OCI-M1 (cell line): Measurements from ENCODE around the gene MPDU1.
"Not testable (repeated sequence)": the region's sequence is repeated elsewhere in the genome, so short reads cannot be mapped to it uniquely, and the experiment has no call there.

Experiments used
- DNase-seq: peaks from one replicate; lab custom pipeline; 2025; lab: John Stamatoyannopoulos, UW

The MPDU1 gene

GRCh38 chr17:7580604-7581575 is 2.8 kb upstream of the MPDU1 start:
- DNase-seq = peak; percentile 44

- no peak for DNase-seq
Observed at GRCh38 chr17:7582396-7583252, 1.0 kb upstream of the MPDU1 start.

GRCh38 chr17:7586673-7587419 is 3.2 kb downstream of the MPDU1 start:
- no peak for DNase-seq

- no peak for DNase-seq
Observed at GRCh38 chr17:7587420-7588151, 3.9 kb downstream of the MPDU1 start.

- DNase-seq = no peak
Observed at GRCh38 chr17:7588553-7589203, 5.0 kb downstream of the MPDU1 start.

DNA sequence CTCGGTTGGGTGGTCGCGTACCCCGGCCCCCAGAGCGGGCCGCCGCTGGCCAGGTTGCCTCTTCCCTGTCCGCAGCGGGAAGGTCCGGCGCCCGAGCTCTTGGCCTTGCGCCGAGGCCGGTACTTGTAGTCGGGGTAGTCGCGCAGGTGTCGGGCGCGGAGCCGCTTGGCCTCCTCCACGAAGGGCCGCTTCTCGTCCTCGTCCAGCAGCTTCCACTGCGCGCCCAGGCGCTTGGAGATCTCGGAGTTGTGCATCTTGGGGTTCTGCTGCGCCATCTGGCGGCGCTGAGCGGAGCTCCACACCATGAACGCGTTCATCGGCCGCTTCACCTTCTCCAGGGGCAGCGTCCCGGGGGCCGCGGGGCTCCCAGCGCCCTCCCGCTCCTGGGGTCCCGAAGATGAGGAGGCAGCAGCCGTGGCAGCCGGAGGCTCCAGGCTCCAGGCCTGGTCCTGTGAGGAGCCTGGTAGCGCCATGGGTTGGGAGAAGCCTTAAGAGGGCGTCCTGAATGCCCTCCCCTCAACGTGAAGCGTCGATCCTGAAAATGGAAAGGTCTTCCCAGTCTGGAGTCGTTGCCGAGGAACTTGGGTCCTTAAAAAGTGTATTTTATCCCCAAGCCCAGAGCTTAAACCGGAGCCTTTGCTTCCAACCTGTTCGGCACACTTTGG is 5.7 kb downstream of the MPDU1 start:
- no peak for DNase-seq

- no peak for DNase-seq
Observed at GRCh38 chr17:7589891-7590691, 6.4 kb downstream of the MPDU1 start, which contains the start of gene SOX15. TSS of gene SOX15 (minus strand) at chr17:7590094. CDS start at chr17:7589676, 418 bp downstream.

GRCh38 chr17:7590743-7591142 is 7.1 kb downstream of the MPDU1 start:
- no peak for DNase-seq

DNA sequence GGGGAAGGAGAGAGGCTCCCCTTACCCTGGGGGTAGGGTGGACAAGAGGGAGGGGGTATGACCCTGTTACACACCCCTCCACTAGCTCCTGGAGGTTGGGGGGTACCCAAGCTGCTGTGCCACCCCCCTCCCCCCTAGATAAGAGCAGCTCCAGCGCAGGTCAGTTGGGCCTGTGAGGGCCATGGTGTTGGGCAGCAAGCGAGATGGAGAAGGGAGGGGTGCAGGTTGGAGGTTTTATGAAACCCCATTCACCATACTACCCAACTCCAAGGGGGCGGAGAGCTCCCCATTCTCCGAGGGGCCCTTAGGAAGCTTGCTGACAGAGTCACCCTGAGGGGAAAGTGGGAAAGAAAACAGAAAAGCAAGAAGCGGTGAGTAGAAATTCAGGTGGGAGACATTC is 7.9 kb downstream of the MPDU1 start:
- DNase-seq = no peak

DNA sequence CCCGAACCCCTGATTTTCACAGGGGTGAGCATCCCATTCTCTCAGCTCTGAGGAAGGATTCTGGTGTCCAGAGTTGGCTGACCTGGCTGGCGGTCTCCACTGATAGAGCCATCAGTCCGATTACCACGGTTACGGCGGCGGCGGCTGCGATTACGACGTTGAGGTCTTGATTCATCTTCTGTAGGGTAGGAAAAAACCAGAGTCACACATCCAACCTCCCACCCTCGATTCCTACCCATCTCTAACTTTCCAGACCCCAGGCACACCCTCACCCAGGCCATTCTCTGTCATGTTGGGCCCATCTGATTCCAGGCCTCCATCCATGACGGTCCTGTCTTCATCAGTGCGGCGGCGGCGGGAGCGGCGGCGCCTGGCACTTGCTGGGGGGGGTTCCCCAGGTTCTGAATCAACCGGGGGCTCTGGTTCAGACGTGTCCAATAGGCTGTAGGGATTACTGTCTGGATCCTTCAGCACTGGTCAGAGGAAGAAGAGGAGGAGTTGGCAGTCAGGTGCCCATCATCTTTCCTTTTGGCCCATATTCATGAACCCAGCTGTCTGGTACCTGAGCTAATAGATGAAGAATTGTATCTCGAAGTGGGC is 8.9 kb downstream of the MPDU1 start:
- no peak for DNase-seq

- no peak for DNase-seq
Observed at GRCh38 chr17:7593296-7593695, 9.6 kb downstream of the MPDU1 start.

- DNase-seq = not testable (repeated sequence)
Observed at GRCh38 chr17:7597561-7597960, 13.9 kb downstream of the MPDU1 start.

GRCh38 chr17:7606280-7606679 is 22.6 kb downstream of the MPDU1 start:
- no peak for DNase-seq

DNA sequence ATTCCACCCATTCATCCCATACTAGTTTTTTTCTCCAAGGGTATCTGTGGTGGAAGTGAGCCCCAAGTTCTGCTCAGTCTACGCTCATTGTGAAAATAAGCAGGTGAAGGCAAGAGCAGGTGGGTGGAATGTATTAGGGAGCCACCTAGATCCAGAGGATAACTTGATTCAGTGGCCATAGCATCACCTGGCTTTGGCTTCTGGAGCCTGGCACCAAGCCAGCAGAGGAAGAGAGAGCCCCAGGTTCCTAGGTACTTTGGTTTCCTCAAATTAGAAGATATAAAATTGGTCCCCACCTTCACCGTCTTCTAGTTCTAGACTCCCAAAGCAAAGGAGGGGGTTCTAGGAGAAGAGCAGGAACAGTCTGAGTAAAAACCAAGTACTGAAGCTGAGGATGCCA is 27.0 kb downstream of the MPDU1 start:
- no peak for DNase-seq

- DNase-seq = peak; percentile 25
Observed at GRCh38 chr17:7611635-7612293, 28.1 kb downstream of the MPDU1 start.

- DNase-seq = no peak
Observed at GRCh38 chr17:7612294-7612640, 28.6 kb downstream of the MPDU1 start.

DNA sequence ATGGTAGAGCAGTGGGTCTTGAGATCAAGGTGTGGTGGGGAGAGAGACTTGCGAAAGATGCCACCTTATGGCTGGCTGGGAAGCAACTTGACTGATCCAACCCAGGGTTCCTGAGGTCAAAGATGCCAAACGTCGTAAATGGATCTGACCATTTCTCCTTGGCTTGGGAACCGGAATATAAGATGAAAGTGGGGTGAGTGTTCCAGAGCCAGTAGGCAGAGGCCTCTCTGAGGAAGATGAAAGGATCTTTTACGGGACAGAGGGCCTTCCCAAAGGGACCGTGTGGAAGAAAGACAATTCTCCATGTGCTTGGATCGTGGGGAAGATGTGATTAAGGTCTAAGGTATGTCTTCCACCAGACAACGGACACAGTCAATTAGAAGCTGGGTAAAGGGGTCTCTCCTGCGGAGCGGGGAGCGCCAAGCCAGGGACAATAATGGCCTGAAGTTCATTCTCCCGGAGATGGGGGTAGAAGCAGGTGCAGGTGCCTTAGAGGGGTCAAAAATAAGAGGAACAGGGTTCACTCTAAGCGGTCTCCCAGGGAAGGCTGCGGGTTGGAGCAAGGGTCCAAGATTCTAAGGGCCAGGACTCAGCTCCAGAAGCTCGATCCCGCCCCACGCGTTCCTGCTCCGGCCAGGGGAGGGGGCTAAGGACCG is 30.2 kb downstream of the MPDU1 start:
- peak; percentile 32 for DNase-seq
